Sciatic nerve (tissue), 2 donors: ENCODE results near the gene KIF4B. TPM values are rescaled to one million over a fixed set of nuclear protein-coding genes. Genes with fewer than 3 reads are reported as not detected.
"Not testable (repeated sequence)": the region's sequence is repeated elsewhere in the genome, so short reads cannot be mapped to it uniquely, and the experiment has no call there.

Experiments used
- ATAC-seq: fragments of 200-7000 bp; cut with Tn5 transposase; one replicate; pipeline ENCODE4 v1.9.1; 2020; ENCODE audit warnings: mild to moderate bottlenecking, moderate library complexity
- DNase-seq: peaks from one replicate; pipeline ENCODE4 v3.0.0-alpha.2; 2020; ENCODE audit warnings: low spot score
- intact Hi-C: fragments of 100-400 bp; cut with DNase I; formaldehyde crosslinking; loops from one replicate; pipeline ENCODE4 v1.14.2; 2022
- total RNA-seq: library from RNA; stranded (reverse); fragmentation: NEBNext Ultra II Directional; extraction: Animal tissue kit (Norgen Biotek cat#: 25700); gene quantifications from one replicate; pipeline ENCODE4 v1.2.1, GENCODE V29; 2021
- donor health status: DM: no; HTN: no; CAD: no.
- donor health status: DM: no; HTN: no; CAD: no.

The KIF4B gene
- total RNA-seq: not detected

- DNase-seq: no peak
- no peak for ATAC-seq
- intact Hi-C loops: no loop called here
These were observed at the start of gene KIF4B for GRCh38 chr5:155013526-155013925. KIF4B (plus strand) TSS chr5:155013755; CDS start chr5:155013860, 105 bp downstream.

- no peak for DNase-seq
- intact Hi-C loops: no loop called here
- ATAC-seq: no peak
These were observed 47.3 kb upstream of the KIF4B start for GRCh38 chr5:154966081-154966841.

DNA sequence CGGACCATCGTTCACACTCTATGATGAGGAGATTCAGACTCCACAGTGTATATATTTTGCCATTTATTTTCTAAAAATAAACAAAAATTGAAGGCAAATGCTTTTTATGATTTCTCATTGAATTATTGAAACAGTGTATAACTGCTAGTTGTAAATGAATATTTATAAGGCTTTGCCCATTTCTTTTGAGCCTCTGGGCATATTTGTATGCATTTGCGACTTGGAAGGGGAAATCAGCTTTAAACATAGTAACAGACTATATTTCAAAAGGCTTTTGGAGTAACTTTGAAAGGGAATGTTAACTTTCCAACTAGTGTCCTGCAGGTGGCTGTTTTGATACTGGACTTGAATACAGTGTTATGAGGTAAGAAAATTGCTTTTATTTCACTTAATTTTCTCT lies 46.7 kb upstream of the KIF4B start:
- intact Hi-C loops: no loop called here
- ATAC-seq (no peak), DNase-seq (no peak)

- intact Hi-C loops: no loop called here
- ATAC-seq (no peak), DNase-seq (no peak)
These were observed 46.0 kb upstream of the KIF4B start for GRCh38 chr5:154967421-154968024.

DNA sequence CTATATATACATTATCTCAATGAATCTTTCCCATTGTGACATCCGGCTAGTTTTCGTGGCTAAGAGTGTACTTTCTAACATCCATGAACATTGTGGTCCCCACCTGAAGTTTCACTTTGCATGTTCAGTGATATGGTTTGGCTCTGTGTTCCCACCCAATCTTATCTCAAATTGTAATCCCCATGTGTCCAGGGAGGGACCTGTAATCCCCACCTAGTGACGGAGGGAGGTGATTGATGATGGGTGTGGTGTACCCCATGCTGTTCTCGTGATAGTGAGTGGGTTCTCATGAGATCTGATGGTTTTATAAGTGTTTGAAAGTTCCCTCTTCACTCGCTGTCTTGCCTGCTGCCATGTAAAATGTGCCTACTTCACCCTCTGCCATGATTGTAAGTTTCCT lies 44.6 kb upstream of the KIF4B start:
- ATAC-seq (no peak), DNase-seq (no peak)
- intact Hi-C loops: no loop called here

DNA sequence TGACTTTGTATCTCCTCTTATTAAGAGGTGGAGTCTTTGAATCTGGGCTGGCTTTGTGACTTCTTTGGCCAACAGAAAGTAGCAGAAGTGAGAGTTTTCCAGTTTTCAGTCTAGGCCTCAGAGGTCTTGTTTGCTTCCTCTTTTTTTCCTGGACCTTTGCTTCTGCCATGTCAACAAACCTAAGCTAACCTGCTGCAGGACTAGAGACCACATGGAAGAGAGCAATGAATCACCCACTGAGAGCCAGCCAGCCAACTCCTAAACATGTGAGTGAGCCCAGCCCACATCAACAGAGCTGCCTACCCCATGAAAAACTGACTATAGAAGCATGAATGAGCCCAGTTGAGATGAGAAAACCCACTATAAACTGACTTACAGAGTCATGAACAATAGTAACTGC lies 42.8 kb upstream of the KIF4B start:
- DNase-seq: no peak
- no peak for ATAC-seq
- intact Hi-C loops: no loop called here

- DNase-seq (no peak), ATAC-seq (no peak)
- intact Hi-C loops: no loop called here
These were observed 42.1 kb upstream of the KIF4B start for GRCh38 chr5:154971501-154971900.

GRCh38 chr5:154972476-154973080 lies 41.0 kb upstream of the KIF4B start:
- DNase-seq (no peak), ATAC-seq (no peak)
- intact Hi-C loops: no loop called here

DNA sequence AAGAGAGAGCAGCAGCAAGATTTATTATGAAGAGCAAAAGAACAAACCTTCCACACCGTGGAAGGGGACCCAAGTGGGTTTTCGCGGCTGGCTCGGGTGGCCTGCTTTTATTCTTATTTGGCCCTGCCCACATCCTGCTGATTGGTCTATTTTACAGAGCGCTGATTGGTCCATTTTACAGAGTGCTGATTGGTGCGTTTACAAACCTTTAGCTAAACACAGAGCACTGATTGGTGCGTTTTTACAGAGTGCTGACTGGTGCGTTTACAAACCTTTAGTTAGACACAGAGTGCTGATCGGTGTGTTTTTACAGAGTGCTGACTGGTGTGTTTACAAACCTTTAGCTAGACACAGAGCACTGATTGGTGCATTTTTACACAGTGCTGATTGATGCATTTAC lies 37.5 kb upstream of the KIF4B start:
- intact Hi-C loops, DNase-seq, ATAC-seq: not testable (repeated sequence)

DNA sequence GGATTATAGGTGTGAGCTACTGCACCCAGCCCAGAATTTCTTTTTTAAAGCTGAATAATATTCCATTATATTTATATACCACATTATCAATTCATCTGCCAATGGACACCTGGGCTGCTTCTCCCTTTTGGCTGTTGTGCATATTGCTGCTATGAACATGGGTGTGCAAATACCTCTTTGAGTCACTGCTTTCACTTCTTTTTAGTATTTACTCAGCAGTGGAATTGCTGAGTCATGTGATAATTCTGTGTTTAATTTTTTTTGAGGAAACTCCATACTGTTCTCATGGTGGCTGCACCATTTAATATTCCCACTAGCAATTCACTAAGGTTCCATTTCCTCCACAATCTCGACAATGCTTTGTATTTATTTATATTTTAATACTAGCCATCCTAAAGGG lies 36.1 kb upstream of the KIF4B start:
- DNase-seq (no peak), ATAC-seq (no peak)
- intact Hi-C loops: no loop called here

GRCh38 chr5:154978294-154978693 lies 35.3 kb upstream of the KIF4B start:
- ATAC-seq, intact Hi-C loops, DNase-seq: not testable (repeated sequence)

- intact Hi-C loops: no loop called here
- ATAC-seq (no peak), DNase-seq (no peak)
These were observed 28.5 kb upstream of the KIF4B start for GRCh38 chr5:154984946-154985516.

DNA sequence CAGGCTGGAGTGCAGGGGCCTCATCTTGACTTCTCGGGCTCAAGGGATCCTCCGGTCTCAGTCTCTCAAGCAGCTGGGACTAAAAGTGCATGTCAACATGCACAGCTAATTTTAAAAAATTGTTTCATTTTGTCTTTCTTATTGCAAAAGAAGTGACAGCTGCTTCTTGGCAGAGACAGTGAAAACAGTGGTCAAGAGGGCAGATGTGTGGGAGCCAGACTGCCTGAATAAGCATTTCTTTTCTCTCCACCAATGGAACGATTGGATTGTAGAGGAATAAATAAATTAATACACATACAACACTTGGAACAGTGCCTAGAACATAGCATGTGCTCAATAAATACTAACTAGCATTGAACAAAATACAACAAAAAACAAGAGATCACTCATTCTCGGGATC lies 27.4 kb upstream of the KIF4B start:
- intact Hi-C loops: no loop called here
- DNase-seq: no peak
- no peak for ATAC-seq

DNA sequence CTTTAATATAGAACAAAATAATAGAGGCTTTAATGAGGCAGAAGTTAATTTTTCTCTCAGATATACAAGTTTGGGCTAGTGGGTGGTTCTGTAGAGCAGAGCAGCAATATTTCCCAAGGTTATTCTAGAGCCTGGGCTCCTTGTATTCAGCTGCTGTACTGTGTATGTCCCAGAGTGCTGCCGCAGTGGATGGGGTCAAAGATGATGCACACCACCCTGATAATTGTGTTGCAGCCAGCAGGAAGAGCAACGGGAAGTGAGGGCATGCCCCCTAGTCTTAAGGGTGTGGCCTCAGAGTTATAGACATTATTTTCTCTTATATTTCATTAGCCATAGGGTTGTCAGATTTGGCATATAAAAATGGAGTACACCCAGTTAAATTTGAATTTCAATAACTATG lies 23.9 kb upstream of the KIF4B start:
- DNase-seq: no peak
- ATAC-seq: no peak
- intact Hi-C loops: no loop called here

DNA sequence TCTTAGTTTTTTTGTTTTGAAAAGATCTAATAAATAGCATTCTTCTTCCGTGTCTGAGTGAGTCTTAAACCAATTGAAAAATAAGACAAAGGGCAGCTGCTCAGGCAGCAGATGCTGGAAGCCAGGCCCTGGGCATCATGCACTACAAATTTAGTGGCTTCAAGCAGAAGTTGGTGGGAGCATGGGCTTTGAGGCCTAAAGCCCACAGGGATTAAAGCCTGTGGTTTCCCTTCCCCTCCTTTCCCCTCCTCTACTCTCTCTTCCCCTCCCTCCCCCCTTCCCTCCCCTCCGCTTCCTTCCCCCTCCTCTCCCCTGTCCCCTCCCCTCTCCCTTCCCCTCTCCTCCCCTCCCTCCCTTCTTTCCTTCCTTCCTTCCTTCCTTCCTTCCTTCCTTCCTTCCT lies 20.1 kb upstream of the KIF4B start:
- no peak for DNase-seq
- intact Hi-C loops: no loop called here
- ATAC-seq: no peak

DNA sequence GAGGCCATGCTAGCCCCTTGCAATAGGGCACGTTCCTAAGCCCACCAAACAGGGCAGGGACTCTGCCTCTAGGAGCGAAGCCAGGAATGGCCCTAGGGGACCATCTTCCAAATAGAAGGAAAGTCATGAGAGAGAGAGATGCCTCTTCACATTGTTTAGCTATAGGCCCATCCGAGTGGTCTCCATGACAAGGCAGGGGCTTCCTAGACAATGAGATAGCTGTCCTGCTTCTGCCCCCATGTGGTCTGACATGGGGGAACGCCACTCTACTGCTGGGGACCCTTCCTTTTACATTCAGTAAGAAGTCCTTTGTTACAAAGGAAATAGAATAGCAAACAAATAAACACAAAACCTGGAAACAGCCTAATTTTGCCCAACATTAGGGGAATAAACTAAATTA lies 17.9 kb upstream of the KIF4B start:
- intact Hi-C loops: no loop called here
- ATAC-seq: no peak
- no peak for DNase-seq

DNA sequence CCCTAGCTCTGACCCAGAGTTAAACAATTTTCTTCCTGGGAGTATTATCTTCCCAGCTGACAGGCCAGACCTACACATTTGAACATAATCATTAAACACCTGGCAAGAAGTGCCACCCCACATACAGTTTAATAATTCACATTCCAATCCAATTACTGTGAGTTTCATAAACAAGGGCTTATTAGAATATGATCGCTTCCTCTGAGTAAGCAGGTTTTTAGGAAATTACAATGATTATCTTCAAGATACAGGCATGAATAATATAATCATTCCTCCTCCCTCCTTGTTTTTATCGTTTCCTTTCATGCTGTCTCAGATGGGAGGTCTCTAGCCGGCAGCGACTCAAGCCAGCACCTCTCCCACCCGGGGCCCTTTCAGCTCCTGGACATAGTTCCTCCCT lies 15.8 kb upstream of the KIF4B start:
- intact Hi-C loops: no loop called here
- no peak for DNase-seq
- ATAC-seq: no peak

- intact Hi-C loops: no loop called here
These were observed 13.7 kb upstream of the KIF4B start for GRCh38 chr5:154999865-155000264.

DNA sequence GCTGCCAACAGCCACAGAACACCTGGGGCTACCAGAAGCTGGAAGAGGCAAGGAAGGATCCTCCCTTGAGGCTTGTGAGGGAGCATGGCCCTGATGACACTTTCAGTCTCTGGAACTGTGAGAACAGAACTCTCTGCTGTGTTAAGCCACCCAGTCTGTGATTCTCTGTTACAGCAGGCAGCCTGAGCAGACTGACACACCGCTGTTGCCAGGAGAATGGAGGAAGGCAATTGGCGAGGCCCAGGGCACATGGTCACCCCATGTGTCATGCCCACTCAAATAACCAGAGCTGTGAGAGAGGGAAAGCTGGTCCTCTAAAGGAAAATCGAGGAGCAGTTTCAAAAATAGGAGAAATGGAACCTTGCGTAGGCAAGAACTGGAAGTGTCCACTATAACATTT lies 12.0 kb upstream of the KIF4B start:
- DNase-seq: no peak
- ATAC-seq: no peak
- intact Hi-C loops: no loop called here

More at GRCh38 chr5:154999865-155000264, 13.7 kb upstream of the KIF4B start:
- ATAC-seq: no peak
- DNase-seq: no peak

- ATAC-seq, intact Hi-C loops: not testable (repeated sequence)
These were observed 10.8 kb upstream of the KIF4B start for GRCh38 chr5:155002722-155003121.

More at GRCh38 chr5:155002722-155003121, 10.8 kb upstream of the KIF4B start:
- not testable (repeated sequence) for DNase-seq
